Stimulated activated CD4-positive, alpha-beta T cell treated with anti-CD3 and anti-CD28 coated beads, Interleukin-12 subunit alpha, Interleukin-12 subunit beta, amount 100 ng/mL, for 24 hours (primary cell): ENCODE results near the gene PPFIA2.

ENCODE experiments used
- DNase-seq, 2 experiments: peaks; one replicate each; pipeline ENCODE4 v3.0.0-alpha.2; 2020; ENCODE audit warnings: low read depth in 2 of 2

Gene PPFIA2

GRCh38 chr12:81759190-81760051 lies at the start of gene PPFIA2:
Gene PPFIA2 (minus strand): TSS chr12:81759350.
- DNase-seq: no peak

GRCh38 chr12:81800298-81801148 lies 41.4 kb upstream of the PPFIA2 start:
- DNase-seq: no peak

GRCh38 chr12:81798294-81798693 lies 39.1 kb upstream of the PPFIA2 start:
- no peak for DNase-seq

- no peak for DNase-seq
Observed at GRCh38 chr12:81797100-81797499, 38.0 kb upstream of the PPFIA2 start.

GRCh38 chr12:81792666-81793065 lies 33.5 kb upstream of the PPFIA2 start:
- no peak for DNase-seq

- DNase-seq: no peak
Observed at GRCh38 chr12:81779216-81779615, 20.1 kb upstream of the PPFIA2 start.

GRCh38 chr12:81778719-81779118 lies 19.6 kb upstream of the PPFIA2 start:
- no peak for DNase-seq

DNA sequence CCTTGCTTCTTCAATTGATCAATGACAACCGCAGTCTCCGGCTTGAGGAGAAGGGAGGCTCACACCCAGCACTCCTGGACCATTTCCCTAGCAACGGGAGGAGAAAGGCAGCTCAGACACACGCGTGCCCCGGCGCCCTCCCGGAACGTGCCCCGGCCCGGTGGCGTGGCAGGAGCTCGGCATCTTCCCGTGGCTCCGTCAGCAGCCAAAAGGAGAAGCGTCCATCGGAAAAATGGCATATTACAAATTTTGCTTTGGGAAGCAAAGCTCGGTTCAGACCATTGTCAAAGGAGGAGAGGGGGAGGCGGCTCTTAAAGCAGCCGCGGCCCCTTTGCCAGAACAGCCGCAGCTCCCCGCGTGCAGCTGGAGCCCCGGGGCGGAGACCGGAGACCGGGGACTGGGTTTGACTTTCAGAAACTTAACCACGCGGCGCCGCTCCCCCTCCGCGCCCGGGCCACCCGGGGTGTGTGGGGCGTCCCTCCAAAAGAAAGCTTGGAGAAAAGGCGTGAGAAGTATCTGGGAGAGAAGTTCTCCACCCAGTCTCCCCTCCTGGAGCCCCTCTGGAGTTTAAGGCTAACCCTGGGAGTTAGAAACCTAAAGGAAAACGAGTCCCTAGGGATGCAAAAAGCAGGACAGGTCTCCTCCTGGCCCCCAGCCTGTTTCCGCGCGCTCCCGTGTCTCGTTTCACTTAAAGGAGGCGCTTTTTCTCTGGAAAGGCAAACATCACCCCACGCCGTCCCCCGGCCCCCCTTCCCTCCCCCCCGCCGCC lies 545 bp downstream of the PPFIA2 start:
- peak in 1 of 2 experiments; percentile 3 for DNase-seq

DNA sequence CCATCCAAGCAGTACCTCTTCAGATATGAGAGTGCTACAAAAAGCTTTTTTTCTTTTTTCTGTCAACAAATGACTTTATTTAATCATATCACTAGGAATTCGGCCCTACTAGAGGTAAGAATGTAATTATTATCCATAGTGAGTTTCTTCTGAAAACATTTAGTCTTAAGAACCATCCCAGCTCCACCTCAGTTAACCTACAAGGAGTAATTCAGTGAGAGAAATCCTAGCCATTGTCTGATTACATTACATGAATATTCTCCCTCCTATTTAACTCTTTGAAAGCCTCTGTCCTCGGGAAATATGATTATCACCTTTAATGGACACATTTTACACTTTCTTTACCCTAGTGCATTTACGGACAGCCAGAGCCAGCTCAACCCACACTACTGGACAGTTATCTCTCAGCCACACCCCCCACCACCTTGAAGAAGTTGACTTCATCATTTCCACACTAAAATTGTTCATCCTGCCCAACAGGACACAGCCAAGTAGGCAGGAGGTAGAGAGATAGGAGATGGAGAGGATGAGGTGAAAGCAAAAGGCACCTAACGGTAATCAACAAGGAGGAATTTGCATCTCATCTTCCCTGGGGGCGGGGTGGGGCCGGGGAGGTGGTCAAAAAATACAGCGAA lies 1.3 kb downstream of the PPFIA2 start:
- no peak for DNase-seq

GRCh38 chr12:81729781-81730180 lies 29.4 kb downstream of the PPFIA2 start:
- no peak for DNase-seq

DNA sequence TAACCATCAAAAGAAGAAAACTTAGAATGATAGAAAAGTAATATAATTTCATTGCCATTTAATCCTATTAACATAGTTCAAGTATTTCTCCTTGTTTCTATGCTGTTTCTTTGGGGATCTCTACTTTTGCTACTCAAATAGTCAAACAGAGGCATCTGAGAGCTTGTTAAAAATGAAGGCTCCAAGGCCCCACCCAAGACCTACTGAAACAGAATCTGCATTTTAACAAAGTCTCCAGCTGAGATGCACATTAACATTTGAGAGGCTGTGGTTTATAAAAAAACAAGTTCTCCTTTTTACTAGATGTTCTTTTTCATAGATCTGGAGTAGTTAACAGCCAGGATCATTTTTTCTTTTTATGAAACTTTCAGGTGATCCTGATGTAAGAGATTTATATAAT lies 31.8 kb downstream of the PPFIA2 start:
- DNase-seq: no peak

DNA sequence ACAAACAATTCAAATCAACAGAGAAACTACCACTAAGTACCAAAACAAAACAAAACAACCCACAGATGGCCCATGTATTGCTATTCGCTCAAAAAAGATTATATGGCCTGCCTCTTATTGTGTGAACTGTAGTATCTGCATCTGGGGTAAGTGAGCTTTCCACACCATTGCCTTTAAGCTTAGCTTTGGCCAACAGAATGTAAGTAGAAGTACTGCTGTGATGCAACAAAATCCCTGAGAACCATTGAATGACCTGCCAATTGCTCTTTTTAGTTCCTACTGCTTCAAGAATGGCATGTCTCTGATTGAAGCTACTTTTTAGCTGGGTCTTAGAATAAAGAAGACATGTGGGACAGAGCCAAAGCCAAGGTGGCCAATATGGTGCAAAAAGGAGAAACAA lies 32.5 kb downstream of the PPFIA2 start:
- DNase-seq: no peak

DNA sequence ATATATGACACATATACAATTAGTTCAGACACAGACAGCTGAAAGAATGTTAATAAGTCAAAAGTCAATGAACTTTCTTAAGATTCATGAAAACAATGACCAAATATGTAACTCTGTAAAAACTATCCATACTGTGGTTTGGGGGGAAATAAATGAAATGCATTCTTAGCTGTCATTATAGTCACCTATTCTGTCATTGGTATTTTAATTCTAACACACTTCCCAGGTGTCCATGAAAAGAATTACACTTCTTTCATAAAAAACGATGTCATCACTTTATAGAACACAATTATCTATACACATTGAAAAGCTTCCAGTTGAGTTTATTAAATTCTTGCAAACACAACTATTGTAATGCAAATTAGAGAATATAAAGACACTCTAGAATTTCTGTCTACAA lies 35.8 kb downstream of the PPFIA2 start:
- DNase-seq: no peak

DNA sequence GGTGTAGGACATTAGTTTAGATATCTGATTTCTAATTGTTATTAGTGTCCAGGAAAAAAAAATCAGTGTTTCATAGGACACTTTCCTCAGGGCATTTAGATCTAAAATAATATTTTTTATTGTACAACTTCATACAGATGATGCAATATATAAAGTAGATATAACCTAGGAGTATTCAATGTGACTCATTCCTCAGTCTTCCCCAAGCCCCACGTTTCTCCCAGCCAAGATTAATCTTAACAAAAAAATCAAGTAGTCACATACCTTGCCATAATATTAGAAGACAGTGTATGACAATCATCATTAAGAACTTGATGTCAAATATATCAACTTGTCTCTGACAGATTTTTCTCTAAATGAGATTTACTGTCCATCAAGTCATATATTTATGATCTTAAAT lies 37.1 kb downstream of the PPFIA2 start:
- DNase-seq: no peak

GRCh38 chr12:81718616-81719015 lies 40.5 kb downstream of the PPFIA2 start:
- no peak for DNase-seq

DNA sequence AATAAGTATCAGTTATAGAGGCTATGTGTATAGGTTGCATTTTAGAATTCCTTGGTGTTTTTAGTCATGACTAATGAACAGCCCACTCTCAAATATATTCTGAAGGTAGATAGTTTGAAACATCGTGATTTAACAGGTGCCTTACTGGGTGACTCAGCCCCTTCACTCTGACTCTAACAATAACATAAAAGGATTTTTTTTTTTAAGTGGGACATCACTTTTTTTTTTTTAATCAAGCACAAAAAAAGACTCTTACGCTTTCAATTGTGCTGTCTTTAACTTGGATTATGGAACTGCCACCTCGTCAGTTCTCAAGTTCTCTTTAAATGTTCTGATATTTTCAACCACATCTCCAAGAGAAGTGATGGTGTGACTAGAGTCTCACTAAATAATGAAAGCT lies 46.6 kb downstream of the PPFIA2 start:
- no peak for DNase-seq

GRCh38 chr12:81705586-81705985 lies 53.6 kb downstream of the PPFIA2 start:
- no peak for DNase-seq

- DNase-seq: no peak
Observed at GRCh38 chr12:81699551-81699950, 59.6 kb downstream of the PPFIA2 start.

DNA sequence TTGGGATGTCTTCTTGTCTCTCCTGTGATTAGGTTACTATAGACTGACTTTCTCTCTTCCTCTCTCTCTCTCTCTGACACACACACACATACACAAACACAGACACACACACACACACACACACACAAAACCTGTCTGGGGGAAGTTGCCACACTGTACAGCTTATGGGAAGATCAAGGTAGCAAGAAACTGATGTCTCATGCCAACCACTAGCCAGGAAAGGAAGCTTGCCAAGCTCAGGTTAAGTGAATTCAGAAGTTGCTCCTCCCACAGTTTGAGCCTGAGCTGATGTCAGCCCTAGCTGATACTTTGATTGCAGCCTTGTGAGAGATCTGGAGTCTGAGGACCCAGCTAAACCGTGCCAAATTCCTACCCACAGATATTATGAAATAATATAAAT lies 67.1 kb downstream of the PPFIA2 start:
- no peak for DNase-seq

GRCh38 chr12:81683881-81684280 lies 75.3 kb downstream of the PPFIA2 start:
- DNase-seq: no peak

DNA sequence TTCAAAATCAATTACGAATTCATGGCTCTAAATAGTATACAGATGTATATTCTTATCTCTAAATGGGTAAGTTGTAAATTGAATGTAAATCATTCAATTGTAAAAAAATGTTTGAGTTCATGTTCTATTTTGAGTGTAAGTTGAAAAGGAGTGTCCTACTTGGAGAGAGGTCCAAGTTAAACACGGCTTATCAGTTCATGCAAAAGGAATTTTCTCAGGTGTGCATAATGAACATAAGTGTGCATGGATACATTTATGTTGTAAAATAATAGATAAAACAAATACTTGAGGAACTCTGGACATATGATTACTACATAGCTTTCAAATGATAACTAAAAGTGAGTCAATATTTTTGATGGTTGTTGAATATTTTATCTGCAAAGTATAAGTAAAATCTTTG lies 79.5 kb downstream of the PPFIA2 start:
- no peak for DNase-seq

DNA sequence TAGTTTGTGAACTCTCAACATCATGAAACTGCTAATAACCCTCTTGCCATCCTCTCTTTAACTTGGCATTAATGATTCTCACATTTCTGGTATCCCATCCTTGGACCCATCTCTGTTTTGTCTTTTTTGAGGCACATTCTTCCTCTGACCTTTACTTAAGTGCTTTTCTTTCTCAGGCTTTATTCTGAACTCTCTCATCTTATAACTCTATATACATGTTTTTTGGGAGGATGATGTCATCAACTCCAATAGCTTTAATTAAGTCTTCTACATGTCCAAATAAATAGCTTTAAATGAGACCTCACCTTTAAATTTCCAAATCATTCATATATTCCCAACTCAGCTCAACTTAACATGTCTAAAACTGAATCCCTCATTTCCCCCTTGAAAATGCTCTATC lies 88.4 kb downstream of the PPFIA2 start:
- DNase-seq: no peak
